IPS DF 6.9 (cell line): Measurements from ENCODE around the gene TECPR2.

ENCODE experiments used
- DNase-seq: peaks from one replicate; pipeline ENCODE4 v3.0.0-alpha.2; 2013; ENCODE audit warnings: low read depth, low spot score
- H3K27ac ChIP-seq: one replicate; pipeline ENCODE4 v1.5.1; 2013; ENCODE audit warnings: low read length, control low read depth
- H3K27me3 ChIP-seq: 2 replicates; pipeline ENCODE4 v1.6.1; 2013; ENCODE audit warnings: mild to moderate bottlenecking, low read length; ENCODE audit not compliant: control insufficient read depth, insufficient read depth
- H3K36me3 ChIP-seq: 2 replicates; pipeline ENCODE4 v1.6.1; 2013; ENCODE audit warnings: low read length; ENCODE audit not compliant: control insufficient read depth, insufficient read depth
- H3K4me1 ChIP-seq: 2 replicates; pipeline ENCODE4 v1.6.1; 2013; ENCODE audit warnings: low read length; ENCODE audit not compliant: control insufficient read depth, insufficient read depth
- H3K4me3 ChIP-seq: 2 replicates; pipeline ENCODE4 v1.5.1; 2013; ENCODE audit warnings: mild to moderate bottlenecking, low read length
- H3K9me3 ChIP-seq: 2 replicates; pipeline ENCODE4 v1.6.1; 2013; ENCODE audit warnings: low read length, inconsistent platforms; ENCODE audit not compliant: control insufficient read depth, insufficient read depth
- WGBS: extraction: QIAGEN DNeasy Blood & Tissue Kit; methylation state at CpG from one replicate; pipeline ENCODE4 v1.1.7; 2013; ENCODE audit warnings: mixed read lengths, missing lambda C conversion rate; ENCODE audit not compliant: insufficient read length, insufficient coverage; 5-methylcytosine and 5-hydroxymethylcytosine counted together

TECPR2 gene

DNA sequence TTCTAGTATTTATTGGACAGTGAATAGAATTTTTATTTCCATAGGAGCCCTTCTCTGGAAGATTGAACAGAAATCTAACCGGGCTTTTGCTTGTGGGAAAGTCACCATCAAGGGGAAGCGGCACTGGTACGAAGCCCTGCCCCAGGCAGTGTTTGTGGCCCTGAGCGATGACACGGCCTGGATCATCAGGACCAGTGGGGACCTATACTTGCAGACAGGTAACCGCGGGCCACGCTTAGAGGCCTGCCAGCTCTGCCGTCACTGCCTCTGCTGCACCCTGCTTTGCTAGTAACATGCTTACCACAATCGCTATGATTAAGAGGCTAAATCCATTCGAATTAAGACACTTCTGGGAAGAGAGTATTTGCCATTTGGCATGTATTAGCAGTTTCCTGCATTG lies 77.7 kb downstream of the TECPR2 start:
- Histone ChIP-seq H3K4me1 (no peaks in the 10 kb centered on the region), H3K27ac (no peak overlapping the region), H3K9me3 (no peaks in the 10 kb centered on the region), H3K4me3 (no peak overlapping the region), H3K27me3 (no peaks in the 10 kb centered on the region), H3K36me3 (peaks cover 15% of the 10 kb centered on the region; the same call in 1 of the 2 replicates)
- DNase-seq: no peak
- no CpG with 5 or more reads among the region's 11 CpGs for WGBS

DNA sequence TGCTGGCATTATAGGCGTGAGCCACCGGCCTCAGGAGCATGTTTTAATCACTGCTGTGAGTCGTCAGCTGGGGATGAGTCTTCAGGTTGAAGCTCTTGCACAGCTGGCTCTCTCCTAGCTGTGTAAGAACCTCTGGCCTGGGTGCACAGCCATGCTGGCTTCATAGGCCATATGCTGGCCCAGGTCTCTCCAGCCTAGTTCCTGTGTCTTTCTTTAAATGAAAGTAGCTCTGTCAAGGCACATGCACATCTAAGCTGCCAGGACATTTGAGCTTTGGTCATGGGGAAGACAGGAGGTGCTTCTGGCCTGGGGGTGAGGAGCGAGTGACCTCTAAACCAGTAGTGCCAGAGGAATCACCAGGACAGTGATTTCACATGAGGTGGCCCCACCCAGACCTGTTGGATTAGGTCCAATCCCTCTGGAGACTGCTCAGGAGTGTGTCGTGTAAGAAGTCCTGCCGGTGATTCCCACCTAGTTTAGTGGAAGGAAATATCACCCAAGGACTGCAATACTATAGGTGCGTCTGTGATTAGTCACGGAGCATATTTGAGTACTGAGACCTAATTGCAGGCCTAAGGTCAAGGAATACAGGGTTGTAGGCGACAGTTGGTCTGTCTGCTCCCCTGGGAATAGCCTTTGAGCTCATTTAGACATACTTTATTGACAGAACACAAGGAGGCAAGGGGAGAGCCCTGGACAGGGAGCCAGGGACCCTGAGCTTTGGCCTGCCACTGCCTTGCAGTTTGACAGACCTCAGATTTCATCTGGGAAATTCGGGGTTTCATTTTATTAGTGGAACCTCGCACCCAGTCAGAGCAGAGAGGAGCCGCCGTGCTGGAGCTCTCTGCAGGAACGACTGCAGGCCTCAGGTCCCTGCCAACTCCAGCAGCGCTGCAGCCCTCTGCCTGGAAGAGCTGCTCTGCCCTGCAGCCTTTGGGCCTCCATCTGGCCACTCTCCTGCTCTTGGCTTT lies 79.8 kb downstream of the TECPR2 start:
- Histone ChIP-seq H3K4me3 (no peak overlapping the region), H3K27me3 (no peaks in the 10 kb centered on the region), H3K4me1 (no peaks in the 10 kb centered on the region), H3K9me3 (no peaks in the 10 kb centered on the region), H3K36me3 (peaks cover 14% of the 10 kb centered on the region; the same call in 1 of the 2 replicates), H3K27ac (no peak overlapping the region)
- WGBS: no CpG with 5 or more reads among the region's 15 CpGs
- DNase-seq: no peak

DNA sequence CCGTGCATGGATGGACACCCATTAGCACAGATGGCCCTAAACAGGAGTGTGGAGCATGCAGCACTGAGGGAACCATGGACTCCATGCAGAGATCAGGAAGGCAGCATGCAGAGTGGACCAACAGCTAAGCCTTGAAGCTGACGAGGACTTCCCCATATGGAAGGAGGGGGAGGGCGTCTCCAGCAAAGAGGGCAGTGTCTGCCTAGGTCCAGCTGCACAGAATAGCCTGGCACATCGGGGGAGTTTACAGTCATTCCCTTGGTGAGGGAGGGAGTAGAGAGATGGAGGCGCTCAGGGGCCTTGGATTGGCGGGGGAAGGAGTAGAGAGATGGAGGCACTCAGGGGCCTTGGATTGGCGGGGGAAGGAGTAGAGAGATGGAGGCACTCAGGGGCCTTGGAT lies 82.3 kb downstream of the TECPR2 start:
- no CpG with 5 or more reads among the region's 7 CpGs for WGBS

DNA sequence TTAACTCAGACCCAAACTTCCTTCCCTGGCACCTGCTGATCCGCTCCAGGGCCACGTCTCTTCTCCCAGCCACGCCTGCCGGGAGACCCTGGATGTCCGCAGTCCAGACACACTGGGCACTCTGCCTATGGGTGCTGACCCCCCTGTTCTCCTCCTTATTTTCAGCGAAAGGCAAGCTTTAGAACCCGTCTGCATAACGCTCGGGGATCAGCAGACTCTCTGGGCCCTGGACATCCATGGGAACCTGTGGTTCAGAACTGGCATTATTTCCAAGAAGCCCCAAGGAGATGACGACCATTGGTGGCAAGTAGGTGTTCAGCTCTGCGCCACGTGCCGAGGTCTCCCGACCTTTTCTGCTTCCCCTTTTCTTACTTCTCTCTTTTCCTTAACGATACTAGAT lies 82.9 kb downstream of the TECPR2 start:
- Histone ChIP-seq H3K27ac (no peak overlapping the region), H3K4me3 (no peak overlapping the region), H3K4me1 (no peaks in the 10 kb centered on the region), H3K9me3 (no peaks in the 10 kb centered on the region), H3K27me3 (no peaks in the 10 kb centered on the region), H3K36me3 (peaks cover 23% of the 10 kb centered on the region)
- 100% methylated on average over 1 of the region's 15 CpGs for WGBS
- DNase-seq: no peak

More for the DNA sequence above, 82.3 kb downstream of the TECPR2 start:
- H3K4me3 ChIP-seq: no peak overlapping the region
- H3K36me3 ChIP-seq: peaks cover 19% of the 10 kb centered on the region; the same call in 1 of the 2 replicates
- H3K9me3 ChIP-seq: no peaks in the 10 kb centered on the region
- H3K4me1 ChIP-seq: no peaks in the 10 kb centered on the region
- H3K27ac ChIP-seq: no peak overlapping the region
- DNase-seq: no peak
- no peaks in the 10 kb centered on the region for H3K27me3 ChIP-seq

DNA sequence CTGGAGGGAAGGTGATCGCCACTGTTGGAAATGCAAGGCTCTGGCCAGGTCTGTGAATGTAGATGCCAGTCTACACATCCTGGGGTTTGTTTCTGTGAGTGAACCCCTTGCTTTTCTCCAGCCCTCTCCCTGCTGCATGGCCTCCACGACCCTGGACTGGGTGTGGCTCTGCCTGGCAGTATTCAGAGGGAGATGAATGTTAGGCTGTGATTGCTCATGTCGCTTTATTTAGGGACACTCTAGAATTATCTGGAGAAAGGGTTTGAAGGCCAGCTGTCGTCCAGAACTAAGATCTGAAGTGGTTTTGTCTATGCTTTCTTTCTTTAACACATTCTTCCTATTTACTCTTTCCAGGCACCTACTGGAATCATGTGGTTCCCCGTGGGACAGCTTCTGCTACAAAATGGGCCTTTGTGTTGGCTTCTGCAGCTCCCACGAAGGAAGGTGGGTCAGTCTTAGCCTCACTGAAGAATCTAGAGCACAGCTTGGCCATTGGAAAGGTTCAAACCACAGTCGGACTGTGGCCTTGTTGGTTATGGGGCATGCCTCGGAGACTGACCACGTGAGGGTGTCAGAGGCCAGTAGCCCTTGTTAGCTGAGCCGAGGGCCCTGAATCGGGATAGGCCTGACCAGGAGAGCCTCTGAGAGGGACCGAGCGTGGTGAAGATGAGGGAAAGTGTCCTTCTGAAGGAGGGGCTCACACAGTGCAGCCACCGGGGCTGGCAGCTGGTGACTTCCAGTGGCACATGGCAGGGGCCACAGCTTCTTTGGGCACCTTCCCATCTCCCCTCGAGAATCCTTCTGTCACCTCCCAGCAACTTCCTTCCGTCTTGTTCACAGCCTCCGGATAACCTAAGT lies 87.7 kb downstream of the TECPR2 start:
- Histone ChIP-seq H3K4me3 (no peak overlapping the region), H3K4me1 (no peaks in the 10 kb centered on the region), H3K36me3 (peaks cover 33% of the 10 kb centered on the region), H3K27ac (no peak overlapping the region), H3K27me3 (no peaks in the 10 kb centered on the region), H3K9me3 (no peaks in the 10 kb centered on the region)
- DNase-seq: no peak
- no CpG with 5 or more reads among the region's 17 CpGs for WGBS

DNA sequence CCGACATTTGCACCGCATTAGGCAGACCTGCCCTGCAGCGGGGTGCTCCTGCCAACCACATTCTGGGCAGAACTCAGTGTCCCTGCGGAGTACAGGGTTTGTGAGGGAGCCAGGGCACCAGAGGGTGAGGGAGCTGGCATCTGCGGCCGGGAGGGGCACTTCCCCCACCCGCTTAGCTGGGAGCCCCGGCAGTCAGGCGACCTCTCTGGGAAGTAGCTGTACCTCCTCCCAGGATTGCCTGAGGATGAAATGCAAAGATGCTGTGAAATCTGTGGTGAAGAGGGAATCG lies 88.3 kb downstream of the TECPR2 start:
- no peak for DNase-seq
- Histone ChIP-seq H3K9me3 (no peaks in the 10 kb centered on the region), H3K36me3 (peaks cover 31% of the 10 kb centered on the region), H3K4me3 (no peak overlapping the region), H3K4me1 (no peaks in the 10 kb centered on the region), H3K27ac (no peak overlapping the region), H3K27me3 (no peaks in the 10 kb centered on the region)
- no CpG with 5 or more reads among the region's 10 CpGs for WGBS

DNA sequence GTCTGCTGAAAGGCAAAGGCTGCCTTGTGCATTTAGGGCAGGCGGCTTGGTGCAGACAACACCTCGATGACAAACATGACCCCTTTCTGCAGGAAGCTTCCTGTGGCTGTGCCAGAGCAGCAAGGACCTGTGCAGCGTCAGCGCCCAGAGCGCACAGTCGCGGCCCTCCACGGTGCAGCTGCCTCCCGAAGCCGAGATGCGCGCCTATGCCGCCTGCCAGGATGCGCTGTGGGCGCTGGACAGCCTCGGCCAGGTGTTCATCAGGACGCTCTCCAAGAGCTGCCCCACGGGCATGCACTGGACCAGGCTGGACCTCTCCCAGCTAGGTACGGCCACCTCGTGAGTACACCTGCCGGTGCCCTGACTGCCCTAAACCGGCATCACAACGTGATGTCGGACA lies 89.6 kb downstream of the TECPR2 start:
- WGBS: no CpG with 5 or more reads among the region's 24 CpGs
- Histone ChIP-seq H3K27me3 (no peaks in the 10 kb centered on the region), H3K4me3 (no peak overlapping the region), H3K27ac (no peak overlapping the region), H3K9me3 (no peaks in the 10 kb centered on the region), H3K4me1 (no peaks in the 10 kb centered on the region), H3K36me3 (peaks cover 31% of the 10 kb centered on the region)
- DNase-seq: no peak

DNA sequence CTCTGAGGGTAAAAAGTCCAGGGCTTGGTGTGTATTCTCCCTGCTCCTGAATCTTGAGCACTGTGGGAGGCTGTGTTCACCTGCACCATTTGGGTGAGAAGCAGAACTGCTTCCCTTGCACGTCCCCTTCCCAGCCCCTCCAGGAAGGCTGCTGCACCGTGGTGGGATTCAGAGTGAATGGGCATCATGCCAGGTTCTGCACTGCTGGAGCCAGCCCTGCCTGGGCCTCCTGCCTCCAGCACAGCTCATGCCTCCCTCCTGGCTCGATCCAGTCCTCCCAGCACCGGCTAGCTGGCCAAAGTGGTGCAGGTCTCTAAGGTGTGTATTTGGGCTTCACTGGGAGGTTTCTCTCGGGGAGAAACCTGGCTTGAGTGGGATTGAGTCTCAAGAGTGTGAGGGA lies 92.0 kb downstream of the TECPR2 start:
- Histone ChIP-seq H3K4me1 (no peaks in the 10 kb centered on the region), H3K4me3 (no peak overlapping the region), H3K27me3 (no peaks in the 10 kb centered on the region), H3K27ac (no peak overlapping the region), H3K9me3 (no peaks in the 10 kb centered on the region), H3K36me3 (peaks cover 30% of the 10 kb centered on the region)
- WGBS: no CpG with 5 or more reads among the region's 5 CpGs
- no peak for DNase-seq

DNA sequence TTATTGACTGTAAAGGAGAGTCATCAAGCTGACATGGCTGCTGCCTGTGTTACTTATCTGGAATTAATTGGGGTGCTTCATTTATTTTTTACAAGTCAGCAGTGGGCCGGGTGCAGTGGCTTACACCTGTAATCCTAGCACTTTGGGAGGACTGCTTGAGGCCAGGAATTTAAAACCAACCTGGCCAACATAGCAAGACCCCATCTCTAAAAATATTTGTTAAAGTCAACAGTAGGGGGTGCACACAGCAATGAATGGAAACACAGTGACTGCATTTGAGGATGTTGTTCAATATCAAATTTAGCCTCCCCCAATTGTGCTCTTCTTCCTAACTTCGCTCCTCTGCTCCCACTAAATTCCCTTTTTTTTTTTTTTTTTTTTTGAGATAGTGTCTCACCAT lies 94.8 kb downstream of the TECPR2 start:
- Histone ChIP-seq H3K27ac (no peak overlapping the region), H3K9me3 (no peaks in the 10 kb centered on the region), H3K4me1 (no peaks in the 10 kb centered on the region), H3K36me3 (peaks cover 12% of the 10 kb centered on the region), H3K27me3 (no peaks in the 10 kb centered on the region), H3K4me3 (no peak overlapping the region)
- WGBS: no CpG with 5 or more reads among the region's 2 CpGs
- DNase-seq: no peak

DNA sequence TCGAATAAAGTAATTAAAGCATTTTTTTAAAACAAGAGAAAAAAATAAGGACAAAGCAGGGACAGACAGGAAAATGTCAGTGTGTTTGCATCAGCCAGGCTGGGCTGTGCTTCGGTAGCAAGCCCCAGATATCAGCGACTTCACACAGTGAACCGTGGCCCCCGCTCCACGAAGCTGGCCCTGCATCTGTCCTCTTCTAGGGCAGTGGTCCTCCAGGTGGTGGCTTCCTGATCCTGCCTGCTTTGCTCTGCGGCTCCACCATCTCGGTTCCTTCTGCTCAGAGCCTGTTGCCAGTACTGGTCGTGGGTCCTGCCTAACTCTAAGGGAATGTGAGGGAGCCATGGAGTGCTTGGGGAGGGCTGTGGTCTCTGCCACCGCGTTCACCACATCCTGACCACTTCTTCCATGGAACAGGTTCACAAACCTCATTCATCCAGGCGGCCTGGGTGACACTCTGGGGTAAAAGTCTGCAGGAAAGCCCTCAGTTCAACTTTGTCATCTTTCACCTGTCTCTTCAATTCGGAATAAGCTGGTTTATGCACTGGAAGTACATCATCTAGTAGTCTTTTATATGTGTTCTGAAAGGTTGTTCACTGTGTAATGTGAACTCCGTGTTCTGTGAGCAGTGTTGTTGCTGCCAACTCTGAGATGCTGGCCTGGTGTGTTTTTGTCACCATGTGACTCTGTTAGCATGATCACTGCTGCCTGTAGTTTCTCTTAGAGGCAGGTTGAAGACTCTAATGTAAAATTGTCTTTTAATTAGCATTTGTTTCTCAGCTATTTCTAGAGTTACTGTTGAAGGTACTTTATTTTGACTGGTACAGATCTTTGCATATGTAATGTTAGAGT lies 99.0 kb downstream of the TECPR2 start:
- WGBS: no CpG with 5 or more reads among the region's 14 CpGs
- Histone ChIP-seq H3K4me3 (no peak overlapping the region), H3K27ac (no peak overlapping the region), H3K36me3 (peaks cover 3% of the 10 kb centered on the region; the same call in 1 of the 2 replicates), H3K27me3 (no peaks in the 10 kb centered on the region), H3K9me3 (no peaks in the 10 kb centered on the region), H3K4me1 (no peaks in the 10 kb centered on the region)
- DNase-seq: no peak
